Measurements from ENCODE around the gene SYT17. TPM values are rescaled to one million over a fixed set of nuclear protein-coding genes. Genes with fewer than 3 reads are reported as not detected.
A peak's percentile ranks its signal among the peaks of the same experiment; 100 is the strongest.

SYT17 gene
- total RNA-seq, 2 donors from 2014 or later = 3.9 to 9.2 TPM

- H3K36me3 ChIP-seq (replicated peaks in 1 of 2; ENCODE audit: insufficient read depth in 1 of 2, low read depth in 2 of 2) = no peaks in the 10 kb centered on the region
- 84 to 88% methylated on average over 2 of the region's 2 CpGs for WGBS, 2 donors
- H3K27ac ChIP-seq = no peak overlapping the region
- no peak overlapping the region for H3K4me3 ChIP-seq
- DNase-seq (no peak), ATAC-seq (no peak)
- H3K4me1 ChIP-seq = no peaks in the 10 kb centered on the region
- H3K27me3 ChIP-seq = no peaks in the 10 kb centered on the region
- TF ChIP-seq, protein P1, sequence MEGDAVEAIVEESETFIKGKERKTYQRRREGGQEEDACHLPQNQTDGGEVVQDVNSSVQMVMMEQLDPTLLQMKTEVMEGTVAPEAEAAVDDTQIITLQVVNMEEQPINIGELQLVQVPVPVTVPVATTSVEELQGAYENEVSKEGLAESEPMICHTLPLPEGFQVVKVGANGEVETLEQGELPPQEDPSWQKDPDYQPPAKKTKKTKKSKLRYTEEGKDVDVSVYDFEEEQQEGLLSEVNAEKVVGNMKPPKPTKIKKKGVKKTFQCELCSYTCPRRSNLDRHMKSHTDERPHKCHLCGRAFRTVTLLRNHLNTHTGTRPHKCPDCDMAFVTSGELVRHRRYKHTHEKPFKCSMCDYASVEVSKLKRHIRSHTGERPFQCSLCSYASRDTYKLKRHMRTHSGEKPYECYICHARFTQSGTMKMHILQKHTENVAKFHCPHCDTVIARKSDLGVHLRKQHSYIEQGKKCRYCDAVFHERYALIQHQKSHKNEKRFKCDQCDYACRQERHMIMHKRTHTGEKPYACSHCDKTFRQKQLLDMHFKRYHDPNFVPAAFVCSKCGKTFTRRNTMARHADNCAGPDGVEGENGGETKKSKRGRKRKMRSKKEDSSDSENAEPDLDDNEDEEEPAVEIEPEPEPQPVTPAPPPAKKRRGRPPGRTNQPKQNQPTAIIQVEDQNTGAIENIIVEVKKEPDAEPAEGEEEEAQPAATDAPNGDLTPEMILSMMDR (IDR thresholded peaks at IDR 0.05) = no peak
- no peak for TF ChIP-seq POLR2A (IDR thresholded peaks at IDR 0.05)
- intact Hi-C loops (cut with DNase I) = no loop called here
- no peaks in the 10 kb centered on the region for H3K9me3 ChIP-seq
Measured at GRCh38 chr16:19219836-19220235, 51.8 kb downstream of the SYT17 start.

GRCh38 chr16:19223235-19224170, 55.5 kb downstream of the SYT17 start:
- Histone ChIP-seq H3K27me3 (no peaks in the 10 kb centered on the region), H3K4me1 (peaks cover 6% of the 10 kb centered on the region), H3K36me3 (replicated peaks in 1 of 2; ENCODE audit: insufficient read depth in 1 of 2, low read depth in 2 of 2) (no peaks in the 10 kb centered on the region), H3K9me3 (no peaks in the 10 kb centered on the region), H3K4me3 (no peak overlapping the region), H3K27ac (no peak overlapping the region)
- ATAC-seq = no peak
- DNase-seq = peak in 3 of 4 donors; percentile 24 to 63 (median 49)
- TF ChIP-seq POLR2A (IDR thresholded peaks at IDR 0.05) = no peak
- TF ChIP-seq, protein P1 (IDR thresholded peaks at IDR 0.05) = peak in 6 of 7 experiments; percentile 42 to 61 (median 49)
- intact Hi-C loops (cut with DNase I) = no loop called here
- WGBS, 2 donors = 46 to 49% methylated on average over 8 of the region's 8 CpGs

DNA sequence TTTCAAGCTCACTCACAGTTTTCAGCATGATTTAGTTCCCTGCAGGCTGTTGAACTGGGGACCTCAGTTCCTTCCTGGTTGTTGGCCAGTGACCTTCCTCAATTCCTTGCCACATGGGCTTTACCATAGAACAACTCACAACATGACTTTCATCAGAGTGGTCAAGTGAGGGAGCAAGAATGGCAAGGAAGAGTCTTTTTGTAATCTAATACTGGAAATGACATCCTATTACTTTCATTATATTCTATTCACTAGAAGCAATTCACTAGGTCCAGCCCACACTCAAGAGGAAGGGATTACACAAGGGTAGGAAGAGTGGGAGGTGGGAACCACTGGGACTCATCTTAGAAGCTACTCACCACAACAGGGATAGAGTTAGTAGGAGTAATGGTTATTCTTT, 57.6 kb downstream of the SYT17 start:
- no peaks in the 10 kb centered on the region for H3K27me3 ChIP-seq
- TF ChIP-seq, protein P1 (IDR thresholded peaks at IDR 0.05) = no peak
- no peak for TF ChIP-seq POLR2A (IDR thresholded peaks at IDR 0.05)
- H3K27ac ChIP-seq = no peak overlapping the region
- intact Hi-C loops (cut with DNase I) = no loop called here
- DNase-seq = no peak
- no peak overlapping the region for H3K4me3 ChIP-seq
- H3K36me3 ChIP-seq (replicated peaks in 1 of 2; ENCODE audit: insufficient read depth in 1 of 2, low read depth in 2 of 2) = no peaks in the 10 kb centered on the region
- H3K4me1 ChIP-seq = peaks cover 6% of the 10 kb centered on the region
- no peak for ATAC-seq
- no peaks in the 10 kb centered on the region for H3K9me3 ChIP-seq

- no peaks in the 10 kb centered on the region for H3K9me3 ChIP-seq
- no peak overlapping the region for H3K4me3 ChIP-seq
- TF ChIP-seq, protein P1 (IDR thresholded peaks at IDR 0.05) = peak in 1 of 7 experiments; percentile 2
- TF ChIP-seq POLR2A (IDR thresholded peaks at IDR 0.05) = no peak
- intact Hi-C loops (cut with DNase I) = no loop called here
- H3K27me3 ChIP-seq = no peaks in the 10 kb centered on the region
- H3K4me1 ChIP-seq = peaks cover 6% of the 10 kb centered on the region
- DNase-seq (peak; percentile 19 to 43 (median 32)), ATAC-seq (peak; percentile 79)
- H3K27ac ChIP-seq = peak overlapping the region in 3 of 4 donors; percentile 36 to 66 (median 65)
- no peaks in the 10 kb centered on the region for H3K36me3 ChIP-seq (replicated peaks in 1 of 2; ENCODE audit: insufficient read depth in 1 of 2, low read depth in 2 of 2)
- 50 to 57% methylated on average over 2 of the region's 2 CpGs for WGBS, 2 donors
Measured at GRCh38 chr16:19227643-19228042, 59.6 kb downstream of the SYT17 start.

All from body of pancreas (tissue), 4 donors.